Stimulated activated CD4-positive, alpha-beta T cell treated with anti-CD3 and anti-CD28 coated beads, Interleukin-15, amount 100 ng/mL, for 48 hours (primary cell): ENCODE data around the gene DIAPH3.

Experiments used
- DNase-seq, 2 donors: peaks; one replicate each; pipeline ENCODE4 v3.0.0-alpha.2; 2020; ENCODE audit warnings: low read depth in 2 of 2

DIAPH3 gene

GRCh38 chr13:59782696-59783095 lies 381.0 kb downstream of the DIAPH3 start:
- no peak for DNase-seq

GRCh38 chr13:59780058-59780457 lies 383.7 kb downstream of the DIAPH3 start:
- no peak for DNase-seq

- no peak for DNase-seq
Measured at GRCh38 chr13:59776924-59777690, 386.6 kb downstream of the DIAPH3 start.

GRCh38 chr13:59774491-59774971 lies 389.2 kb downstream of the DIAPH3 start:
- DNase-seq, result no peak

GRCh38 chr13:59771272-59771671 lies 392.5 kb downstream of the DIAPH3 start:
- DNase-seq, result no peak

GRCh38 chr13:59770451-59770850 lies 393.3 kb downstream of the DIAPH3 start:
- no peak for DNase-seq

GRCh38 chr13:59766236-59766635 lies 397.5 kb downstream of the DIAPH3 start:
- DNase-seq, result no peak

- DNase-seq, result no peak
Measured at GRCh38 chr13:59755632-59756290, 408.0 kb downstream of the DIAPH3 start.

- DNase-seq, result no peak
Measured at GRCh38 chr13:59754411-59754810, 409.3 kb downstream of the DIAPH3 start.

- no peak for DNase-seq
Measured at GRCh38 chr13:59750860-59751259, 412.9 kb downstream of the DIAPH3 start.

- no peak for DNase-seq
Measured at GRCh38 chr13:59748046-59748445, 415.7 kb downstream of the DIAPH3 start.

GRCh38 chr13:59747529-59747928 lies 416.2 kb downstream of the DIAPH3 start:
- no peak for DNase-seq

- no peak for DNase-seq
Measured at GRCh38 chr13:59746291-59746962, 417.3 kb downstream of the DIAPH3 start.

- no peak for DNase-seq
Measured at GRCh38 chr13:59745392-59745788, 418.3 kb downstream of the DIAPH3 start.

- no peak for DNase-seq
Measured at GRCh38 chr13:59744747-59745391, 418.9 kb downstream of the DIAPH3 start.

GRCh38 chr13:59743195-59743594 lies 420.5 kb downstream of the DIAPH3 start:
- no peak for DNase-seq

GRCh38 chr13:59742467-59742866 lies 421.3 kb downstream of the DIAPH3 start:
- no peak for DNase-seq

- no peak for DNase-seq
Measured at GRCh38 chr13:59738921-59739320, 424.8 kb downstream of the DIAPH3 start.

GRCh38 chr13:59734393-59734792 lies 429.3 kb downstream of the DIAPH3 start:
- DNase-seq, result no peak

- DNase-seq, result no peak
Measured at GRCh38 chr13:59733744-59734143, 430.0 kb downstream of the DIAPH3 start.

- no peak for DNase-seq
Measured at GRCh38 chr13:59730026-59730425, 433.7 kb downstream of the DIAPH3 start.

GRCh38 chr13:59728896-59729545 lies 434.7 kb downstream of the DIAPH3 start:
- DNase-seq, result no peak
